SW480 (cell line): Measurements from ENCODE around the gene TENM4.

Experiments
- DNase-seq: peaks from one replicate; pipeline ENCODE4 v3.0.0-alpha.2; 2016; ENCODE audit warnings: low spot score

TENM4 gene

GRCh38 chr11:78706551-78706950, 734.3 kb downstream of the TENM4 start:
- no peak for DNase-seq

- no peak for DNase-seq
Observed at GRCh38 chr11:78704811-78705210, 736.0 kb downstream of the TENM4 start.

GRCh38 chr11:78699609-78700135, 741.2 kb downstream of the TENM4 start:
- DNase-seq: no peak

- DNase-seq: no peak
Observed at GRCh38 chr11:78698612-78699011, 742.2 kb downstream of the TENM4 start.

- no peak for DNase-seq
Observed at GRCh38 chr11:78696177-78696576, 744.7 kb downstream of the TENM4 start.

GRCh38 chr11:78694152-78694551, 746.7 kb downstream of the TENM4 start:
- DNase-seq: no peak

GRCh38 chr11:78691215-78691614, 749.6 kb downstream of the TENM4 start:
- DNase-seq: no peak

GRCh38 chr11:78690352-78690987, 750.4 kb downstream of the TENM4 start:
- DNase-seq: peak; percentile 30

- DNase-seq: no peak
Observed at GRCh38 chr11:78689585-78690153, 751.2 kb downstream of the TENM4 start.

GRCh38 chr11:78689101-78689500, 751.7 kb downstream of the TENM4 start:
- DNase-seq: no peak

GRCh38 chr11:78688460-78688859, 752.4 kb downstream of the TENM4 start:
- no peak for DNase-seq

GRCh38 chr11:78685156-78685555, 755.7 kb downstream of the TENM4 start:
- no peak for DNase-seq

GRCh38 chr11:78684377-78684776, 756.5 kb downstream of the TENM4 start:
- DNase-seq: no peak

GRCh38 chr11:78683774-78684173, 757.1 kb downstream of the TENM4 start:
- DNase-seq: no peak

GRCh38 chr11:78676026-78676557, 764.7 kb downstream of the TENM4 start:
- no peak for DNase-seq

- DNase-seq: no peak
Observed at GRCh38 chr11:78672850-78673620, 767.8 kb downstream of the TENM4 start.

- DNase-seq: no peak
Observed at GRCh38 chr11:78669249-78669648, 771.6 kb downstream of the TENM4 start.

- no peak for DNase-seq
Observed at GRCh38 chr11:78667461-78667860, 773.4 kb downstream of the TENM4 start.

- no peak for DNase-seq
Observed at GRCh38 chr11:78666675-78667160, 774.1 kb downstream of the TENM4 start.

GRCh38 chr11:78664636-78665035, 776.2 kb downstream of the TENM4 start:
- no peak for DNase-seq

- DNase-seq: no peak
Observed at GRCh38 chr11:78662811-78663210, 778.0 kb downstream of the TENM4 start.

- no peak for DNase-seq
Observed at GRCh38 chr11:78660471-78660870, 780.4 kb downstream of the TENM4 start.
